GM12864 (cell line): Measurements from ENCODE around the gene LARP4.

Experiments
- DNase-seq: peaks from one replicate; pipeline ENCODE4 v3.0.0-alpha.2; 2011; ENCODE audit warnings: low read depth
- H3K4me3 ChIP-seq: 2 replicates; pipeline ENCODE4 v1.5.1; 2011; ENCODE audit warnings: mild to moderate bottlenecking, low read depth, low read length, control low read depth
- TF ChIP-seq, protein P1 (sequence below): IDR thresholded peaks from 2 replicates; pipeline ENCODE4 v1.5.1; 2011; ENCODE audit warnings: low read depth, mild to moderate bottlenecking, moderate library complexity, low read length, control low read depth, inconsistent platforms; ENCODE audit errors: missing control alignments

The LARP4 gene

DNA sequence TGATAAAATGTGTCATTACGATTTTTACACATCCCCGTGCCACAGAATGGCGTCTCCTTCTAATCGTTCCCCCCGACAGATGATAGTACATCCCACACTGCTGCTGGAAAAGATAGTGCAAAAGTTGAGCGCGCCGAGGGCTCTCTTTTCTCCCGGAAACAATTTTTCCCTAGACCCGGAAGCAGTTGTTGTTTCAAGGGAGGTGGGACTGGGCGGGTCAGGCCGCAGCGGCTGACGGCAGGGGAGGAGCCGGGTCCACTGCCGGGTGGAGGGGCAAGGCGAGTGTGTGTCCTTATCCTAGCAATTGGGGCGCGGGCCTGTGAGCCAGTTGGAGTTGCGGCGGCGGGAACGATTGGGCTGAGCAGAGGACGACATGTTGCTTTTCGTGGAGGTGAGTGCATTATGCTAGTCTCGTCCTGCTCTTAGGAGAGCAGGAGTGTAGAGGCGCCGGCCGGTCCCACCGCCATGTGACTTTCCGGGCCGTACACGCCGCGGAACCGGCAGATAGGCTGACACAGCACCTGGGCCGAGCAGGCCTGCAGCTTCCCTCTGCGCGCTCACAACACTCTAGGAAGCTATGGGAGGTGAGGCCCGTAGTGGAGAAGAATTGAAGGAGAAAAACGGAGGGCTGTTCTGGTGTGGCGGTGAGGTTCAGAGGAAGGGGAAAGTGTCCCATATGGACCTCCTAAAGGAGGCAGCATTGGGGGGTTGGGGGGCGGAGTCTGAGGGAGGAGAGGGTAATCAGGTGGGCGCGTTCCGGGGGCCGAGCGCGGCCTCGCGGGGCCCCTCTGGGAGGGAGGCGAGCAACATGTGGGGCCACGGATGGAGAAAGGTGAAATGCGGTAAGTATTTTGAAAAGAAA, at the start of gene LARP4:
Gene LARP4, plus strand, starts transcription at position 248 of the 862 bp plus-strand sequence. Its CDS starts 126 bp downstream, at position 374.
- TF ChIP-seq, protein P1, sequence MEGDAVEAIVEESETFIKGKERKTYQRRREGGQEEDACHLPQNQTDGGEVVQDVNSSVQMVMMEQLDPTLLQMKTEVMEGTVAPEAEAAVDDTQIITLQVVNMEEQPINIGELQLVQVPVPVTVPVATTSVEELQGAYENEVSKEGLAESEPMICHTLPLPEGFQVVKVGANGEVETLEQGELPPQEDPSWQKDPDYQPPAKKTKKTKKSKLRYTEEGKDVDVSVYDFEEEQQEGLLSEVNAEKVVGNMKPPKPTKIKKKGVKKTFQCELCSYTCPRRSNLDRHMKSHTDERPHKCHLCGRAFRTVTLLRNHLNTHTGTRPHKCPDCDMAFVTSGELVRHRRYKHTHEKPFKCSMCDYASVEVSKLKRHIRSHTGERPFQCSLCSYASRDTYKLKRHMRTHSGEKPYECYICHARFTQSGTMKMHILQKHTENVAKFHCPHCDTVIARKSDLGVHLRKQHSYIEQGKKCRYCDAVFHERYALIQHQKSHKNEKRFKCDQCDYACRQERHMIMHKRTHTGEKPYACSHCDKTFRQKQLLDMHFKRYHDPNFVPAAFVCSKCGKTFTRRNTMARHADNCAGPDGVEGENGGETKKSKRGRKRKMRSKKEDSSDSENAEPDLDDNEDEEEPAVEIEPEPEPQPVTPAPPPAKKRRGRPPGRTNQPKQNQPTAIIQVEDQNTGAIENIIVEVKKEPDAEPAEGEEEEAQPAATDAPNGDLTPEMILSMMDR, result no peak
- peak within 1 kb of the TSS; percentile 98 for H3K4me3 ChIP-seq
- peak; percentile 88 for DNase-seq

DNA sequence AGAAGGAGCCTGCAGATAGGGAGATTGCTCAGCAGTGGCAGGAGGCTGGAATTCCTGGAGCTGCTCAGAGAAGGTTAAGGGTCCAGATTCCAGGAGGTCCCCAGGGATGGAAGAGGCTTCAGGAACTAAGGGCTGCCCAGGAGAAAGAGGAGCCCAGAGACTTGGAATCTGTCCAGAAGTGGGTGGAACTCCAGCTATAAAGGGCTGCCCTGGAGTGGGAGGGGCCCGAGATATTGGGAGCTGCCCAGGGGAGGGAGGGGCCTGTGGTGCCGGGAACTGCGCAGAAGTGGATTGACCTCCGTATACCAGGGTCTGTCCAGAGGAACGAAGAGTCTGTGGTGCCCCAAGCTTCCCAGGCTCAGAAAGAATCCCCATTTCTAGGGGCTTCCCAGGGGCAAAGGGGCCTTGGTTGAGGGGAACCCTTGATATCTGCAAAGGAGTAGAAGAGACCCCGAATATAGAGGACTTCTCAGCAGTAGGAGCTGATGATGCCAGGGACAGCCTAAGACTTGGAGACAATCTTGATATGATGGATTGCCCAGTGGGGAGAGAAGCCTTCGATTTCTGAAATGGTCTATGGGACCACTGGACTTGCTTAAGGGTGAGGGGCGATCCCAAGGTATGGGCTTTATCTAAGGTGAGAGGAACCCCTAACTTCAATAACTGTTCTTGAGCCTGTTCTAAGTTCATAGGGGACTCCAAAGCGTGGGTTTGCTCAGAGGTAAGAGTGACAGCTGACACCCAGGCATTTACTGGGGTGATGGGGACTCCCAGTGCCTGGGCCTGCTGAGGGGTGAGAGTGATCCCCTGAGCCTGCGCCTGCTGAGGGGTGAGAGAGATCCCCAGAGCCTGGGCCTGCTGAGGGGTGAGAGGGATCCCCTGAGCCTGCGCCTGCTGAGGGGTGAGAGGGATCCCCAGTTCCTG, 49.3 kb upstream of the LARP4 start:
- TF ChIP-seq, protein P1, result no peak
- no peak for DNase-seq
- H3K4me3 ChIP-seq, result no peak overlapping the region

DNA sequence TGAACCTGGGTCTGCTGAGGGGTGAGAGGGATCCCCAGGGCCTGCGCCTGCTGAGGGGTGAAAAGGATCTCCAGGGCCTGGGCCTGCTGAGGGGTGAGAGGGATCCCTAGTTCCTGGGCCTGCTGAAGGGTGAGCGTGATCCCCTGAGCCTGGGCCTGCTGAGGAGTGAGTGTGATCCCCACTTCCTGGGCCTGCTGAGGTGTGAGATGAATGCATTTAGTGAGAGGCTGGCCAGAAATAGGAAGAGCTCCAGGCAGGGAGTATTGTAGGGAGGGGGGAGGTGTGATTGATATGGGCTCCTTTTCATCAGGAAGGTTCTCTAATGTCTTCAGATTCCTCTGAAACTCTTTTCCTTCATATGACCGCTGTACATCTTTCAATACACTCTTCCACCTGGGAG, 47.3 kb upstream of the LARP4 start:
- no peak overlapping the region for H3K4me3 ChIP-seq
- TF ChIP-seq, protein P1, result no peak
- no peak for DNase-seq

DNA sequence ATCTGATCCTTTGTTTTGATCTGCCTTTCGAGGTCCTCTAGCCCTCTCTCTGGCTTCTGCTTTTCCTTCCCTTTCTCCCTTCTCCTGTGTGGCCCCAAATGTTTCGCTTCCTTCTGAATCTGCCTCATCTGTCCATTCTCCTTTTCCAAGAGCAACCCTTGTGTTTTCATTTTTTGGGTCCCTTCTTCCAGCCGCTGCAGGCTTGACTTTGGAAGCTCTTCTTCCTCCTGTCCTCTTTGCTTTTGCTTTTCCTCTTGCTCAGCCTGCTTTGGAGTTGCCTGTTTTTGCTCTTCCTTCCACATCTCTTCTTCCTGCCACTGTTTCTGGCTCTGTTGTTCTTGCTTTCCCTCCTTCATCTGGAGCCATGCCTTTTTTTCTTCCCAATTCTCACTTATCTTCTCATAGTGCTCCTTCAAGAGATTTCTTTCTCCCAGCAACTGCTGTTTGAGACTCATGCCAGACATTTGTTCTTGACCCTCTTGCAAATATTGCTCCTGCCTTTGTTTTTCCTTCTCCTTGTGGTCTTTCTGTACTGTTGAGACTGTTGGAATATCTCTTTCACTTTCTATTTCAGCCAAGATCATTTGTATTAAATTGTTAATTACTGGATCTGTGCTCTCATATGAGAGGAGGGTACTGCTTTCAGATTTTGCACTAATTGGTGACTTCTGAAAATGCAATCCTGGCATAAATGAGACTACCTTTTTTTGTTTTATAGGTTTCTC, 46.7 kb upstream of the LARP4 start:
- TF ChIP-seq, protein P1, result no peak
- no peak for DNase-seq

DNA sequence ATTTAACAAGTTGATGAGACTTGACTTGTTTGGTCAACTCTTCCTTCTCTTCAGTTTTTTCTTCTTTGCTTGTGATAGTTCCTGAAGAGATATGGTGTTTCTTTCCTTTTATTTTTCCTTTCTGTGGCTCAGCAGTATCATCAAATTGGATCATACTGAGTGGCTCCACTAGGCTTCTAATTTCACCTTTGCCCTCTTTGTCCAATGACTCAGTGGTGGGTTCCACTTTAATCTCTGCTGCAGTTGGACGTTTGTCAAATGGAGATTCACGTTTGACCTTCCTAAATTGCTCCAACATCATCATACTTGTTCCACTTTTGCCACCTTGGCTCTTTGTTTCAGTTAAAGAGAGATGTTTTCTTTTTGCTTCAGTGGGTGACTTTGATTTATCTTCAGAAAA, 45.8 kb upstream of the LARP4 start:
- no peak for DNase-seq
- H3K4me3 ChIP-seq, result no peak overlapping the region
- TF ChIP-seq, protein P1, result no peak

More for the DNA sequence above, 46.7 kb upstream of the LARP4 start:
- no peak overlapping the region for H3K4me3 ChIP-seq

DNA sequence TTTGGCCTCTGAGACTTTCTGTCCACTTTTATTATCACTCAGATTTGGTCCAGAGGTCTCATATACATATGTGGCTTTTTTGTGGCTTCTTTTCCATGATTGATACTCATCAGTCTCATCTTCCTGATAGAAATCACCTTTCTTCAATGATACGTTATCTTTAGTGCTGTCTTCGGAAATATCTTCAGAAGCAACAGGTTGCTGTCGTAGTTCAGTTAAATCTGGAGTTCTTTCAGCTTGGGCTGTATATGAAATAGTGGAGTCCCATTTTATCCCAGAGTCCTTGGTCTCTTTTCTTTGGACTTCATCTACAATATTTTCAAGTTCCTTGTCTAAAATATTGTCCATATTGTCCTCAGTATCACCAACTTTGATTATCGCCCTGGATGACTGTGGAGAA, 45.3 kb upstream of the LARP4 start:
- no peak overlapping the region for H3K4me3 ChIP-seq
- DNase-seq, result no peak
- TF ChIP-seq, protein P1, result no peak
